Measurements from ENCODE around the gene TRAF3IP3. TPM values are rescaled to one million over a fixed set of nuclear protein-coding genes. Genes with fewer than 3 reads are reported as not detected.
A peak's percentile ranks its signal among the peaks of the same experiment; 100 is the strongest.

The TRAF3IP3 gene
- total RNA-seq: 7.1 TPM

GRCh38 chr1:209755926-209756614 lies at the start of gene TRAF3IP3:
Gene TRAF3IP3 (plus strand): TSS chr1:209756053. CDS start chr1:209760040, 3,987 bp downstream.
- H3K4me3 ChIP-seq: peak within 1 kb of the TSS; percentile 4 to 29
- H3K9me3 ChIP-seq: no peaks in the 10 kb centered on the region
- intact Hi-C loops (cut with DNase I): no loop called here
- no peak within 1 kb of the TSS for H3K27ac ChIP-seq
- no peaks in the 10 kb centered on the region for H3K4me1 ChIP-seq
- no peak for DNase-seq (ENCODE audit: extremely low spot score in 2 of 2)
- TF ChIP-seq POLR2AphosphoS5 (IDR thresholded peaks at IDR 0.05; ENCODE audit: insufficient read depth in 1 of 2, low read depth in 1 of 2) (no peak), CTCF (IDR thresholded peaks at IDR 0.05) (no peak), POLR2A (IDR thresholded peaks at IDR 0.05) (no peak)
- H3K36me3 ChIP-seq: no peaks in the 10 kb centered on the region
- H3K27me3 ChIP-seq: no peaks in the 10 kb centered on the region

- Histone ChIP-seq H3K9me3 (no peaks in the 10 kb centered on the region), H3K27ac (no peak overlapping the region), H3K4me1 (no peaks in the 10 kb centered on the region), H3K4me3 (no peak overlapping the region), H3K27me3 (no peaks in the 10 kb centered on the region), H3K36me3 (no peaks in the 10 kb centered on the region)
- intact Hi-C loops (cut with DNase I): no loop called here
- no peak for DNase-seq (ENCODE audit: extremely low spot score in 2 of 2)
- TF ChIP-seq CTCF (IDR thresholded peaks at IDR 0.05): no peak
- TF ChIP-seq POLR2A (IDR thresholded peaks at IDR 0.05): no peak
- TF ChIP-seq POLR2AphosphoS5 (IDR thresholded peaks at IDR 0.05; ENCODE audit: insufficient read depth in 1 of 2, low read depth in 1 of 2): no peak
These were observed 49.2 kb upstream of the TRAF3IP3 start for GRCh38 chr1:209706622-209707021.

GRCh38 chr1:209707308-209707707 lies 48.5 kb upstream of the TRAF3IP3 start:
- TF ChIP-seq CTCF (IDR thresholded peaks at IDR 0.05) (no peak), POLR2AphosphoS5 (IDR thresholded peaks at IDR 0.05; ENCODE audit: insufficient read depth in 1 of 2, low read depth in 1 of 2) (no peak), POLR2A (IDR thresholded peaks at IDR 0.05) (no peak)
- Histone ChIP-seq H3K4me3 (no peak overlapping the region), H3K36me3 (no peaks in the 10 kb centered on the region), H3K4me1 (no peaks in the 10 kb centered on the region), H3K9me3 (no peaks in the 10 kb centered on the region), H3K27ac (no peak overlapping the region), H3K27me3 (no peaks in the 10 kb centered on the region)
- no peak for DNase-seq (ENCODE audit: extremely low spot score in 2 of 2)
- intact Hi-C loops (cut with DNase I): no loop called here

GRCh38 chr1:209708297-209708696 lies 47.6 kb upstream of the TRAF3IP3 start:
- TF ChIP-seq CTCF (IDR thresholded peaks at IDR 0.05): no peak

GRCh38 chr1:209710093-209710492 lies 45.8 kb upstream of the TRAF3IP3 start:
- Histone ChIP-seq H3K36me3 (no peaks in the 10 kb centered on the region), H3K9me3 (no peaks in the 10 kb centered on the region), H3K4me3 (no peak overlapping the region), H3K27ac (no peak overlapping the region), H3K27me3 (no peaks in the 10 kb centered on the region), H3K4me1 (no peaks in the 10 kb centered on the region)
- TF ChIP-seq CTCF (IDR thresholded peaks at IDR 0.05): no peak
- no peak for TF ChIP-seq POLR2AphosphoS5 (IDR thresholded peaks at IDR 0.05; ENCODE audit: insufficient read depth in 1 of 2, low read depth in 1 of 2)
- TF ChIP-seq POLR2A (IDR thresholded peaks at IDR 0.05): no peak
- intact Hi-C loops (cut with DNase I): no loop called here
- no peak for DNase-seq (ENCODE audit: extremely low spot score in 2 of 2)

More at GRCh38 chr1:209708297-209708696, 47.6 kb upstream of the TRAF3IP3 start:
- H3K36me3 ChIP-seq: no peaks in the 10 kb centered on the region
- no peak overlapping the region for H3K27ac ChIP-seq
- H3K4me3 ChIP-seq: no peak overlapping the region
- no peak for DNase-seq (ENCODE audit: extremely low spot score in 2 of 2)
- H3K27me3 ChIP-seq: no peaks in the 10 kb centered on the region
- intact Hi-C loops (cut with DNase I): no loop called here
- no peaks in the 10 kb centered on the region for H3K9me3 ChIP-seq
- no peaks in the 10 kb centered on the region for H3K4me1 ChIP-seq

All from vagina (tissue), 2 donors.